SH-SY5Y (cell line): ENCODE results near the gene SF3B4.

Source experiments
- GATA2 ChIP-seq: IDR thresholded peaks from 2 replicates; pipeline ENCODE4 v1.6.1; 2011; ENCODE audit warnings: mild to moderate bottlenecking, low read depth, low read length
- GATA3 ChIP-seq: IDR thresholded peaks from 2 replicates; pipeline ENCODE4 v1.6.1; 2011; ENCODE audit warnings: low read depth, mild to moderate bottlenecking, low read length, moderate library complexity

- no peak for TF ChIP-seq GATA2
- TF ChIP-seq GATA3, result no peak
Observed at GRCh38 chr1:149942885-149943284, 15.3 kb upstream of the SF3B4 start.
